Astrocyte of the hippocampus (primary cell): ENCODE measurements around the gene ERBIN.
"Not testable (repeated sequence)": the region's sequence is repeated elsewhere in the genome, so short reads cannot be mapped to it uniquely, and the experiment has no call there.

Experiments
- DNase-seq: peaks from one replicate; pipeline ENCODE4 v3.0.0; 2011; ENCODE audit warnings: low read depth, low spot score

ERBIN gene

GRCh38 chr5:65915661-65916060, 10.7 kb upstream of the ERBIN start:
- DNase-seq, result not testable (repeated sequence)

GRCh38 chr5:65916066-65916465, 10.3 kb upstream of the ERBIN start:
- DNase-seq, result no peak

GRCh38 chr5:65916636-65917035, 9.7 kb upstream of the ERBIN start:
- DNase-seq, result no peak

GRCh38 chr5:65919773-65920172, 6.6 kb upstream of the ERBIN start:
- no peak for DNase-seq

- no peak for DNase-seq
Measured at GRCh38 chr5:65923339-65923738, 3.0 kb upstream of the ERBIN start.

GRCh38 chr5:65924366-65925043, 1.9 kb upstream of the ERBIN start:
- no peak for DNase-seq

GRCh38 chr5:65925044-65925600, 1.3 kb upstream of the ERBIN start:
- DNase-seq, result peak; percentile 87

- peak; percentile 97 for DNase-seq
Measured at GRCh38 chr5:65925601-65926275, 637 bp upstream of the ERBIN start.

GRCh38 chr5:65926893-65927292, 518 bp downstream of the ERBIN start:
- DNase-seq, result peak; percentile 31

- DNase-seq, result peak; percentile 77
Measured at GRCh38 chr5:65927503-65928321, 1.3 kb downstream of the ERBIN start.

- no peak for DNase-seq
Measured at GRCh38 chr5:65928322-65928752, 2.0 kb downstream of the ERBIN start.

GRCh38 chr5:65928860-65929259, 2.5 kb downstream of the ERBIN start:
- DNase-seq, result no peak

- no peak for DNase-seq
Measured at GRCh38 chr5:65932676-65933075, 6.3 kb downstream of the ERBIN start.

GRCh38 chr5:65933295-65933694, 6.9 kb downstream of the ERBIN start:
- DNase-seq, result no peak

- DNase-seq, result no peak
Measured at GRCh38 chr5:65938256-65938655, 11.9 kb downstream of the ERBIN start.

GRCh38 chr5:65943771-65944170, 17.4 kb downstream of the ERBIN start:
- DNase-seq, result no peak

- DNase-seq, result no peak
Measured at GRCh38 chr5:65946198-65946745, 19.9 kb downstream of the ERBIN start.

- no peak for DNase-seq
Measured at GRCh38 chr5:65948115-65948747, 21.9 kb downstream of the ERBIN start.

GRCh38 chr5:65951330-65951729, 25.0 kb downstream of the ERBIN start:
- DNase-seq, result no peak

- DNase-seq, result peak; percentile 29
Measured at GRCh38 chr5:65952259-65952658, 25.9 kb downstream of the ERBIN start.

- DNase-seq, result no peak
Measured at GRCh38 chr5:65954200-65954599, 27.8 kb downstream of the ERBIN start.
